ENCODE results near the gene FAM25G.

GRCh38 chr10:47443145-47443544, 48.4 kb downstream of the FAM25G start:
- TF ChIP-seq CTCF (IDR thresholded peaks at IDR 0.05) (no peak), POLR2A (IDR thresholded peaks at IDR 0.05) (no peak), EP300 (IDR thresholded peaks at IDR 0.05) (no peak)

All from tibial nerve (tissue), 4 donors.